ENCODE data around the gene CNOT3. TPM values are rescaled to one million over a fixed set of nuclear protein-coding genes. Genes with fewer than 3 reads are reported as not detected.

The CNOT3 gene
- polyA plus RNA-seq, 1 of the 3 experiments (the other 2 are of a cell fraction), result 14.2 TPM

GRCh38 chr19:54196536-54196935 lies 59.0 kb downstream of the CNOT3 start:
- POLR2A ChIA-PET, result no interaction called here
- H3K4me2 ChIP-seq, result no peak overlapping the region

GRCh38 chr19:54197121-54197520 lies 59.6 kb downstream of the CNOT3 start:
- no peak for TF ChIP-seq CHD2 (IDR thresholded peaks at IDR 0.05; ENCODE audit: low read length, partially characterized antibody)
- no peak for TF ChIP-seq EZH2phosphoT487 (IDR thresholded peaks at IDR 0.05; ENCODE audit: borderline replicate concordance, low read depth)
- no peak for TF ChIP-seq MEF2A (IDR thresholded peaks at IDR 0.05; ENCODE audit: borderline replicate concordance, low read depth)
- TF ChIP-seq TAF1 (IDR thresholded peaks at IDR 0.05; ENCODE audit: borderline replicate concordance, low read depth, low read length), result no peak
- peaks cover 12% of the 10 kb centered on the region for H4K20me1 ChIP-seq (ENCODE audit: insufficient read depth)
- no peak overlapping the region for H3K4me3 ChIP-seq (ENCODE audit: low read depth in 2 of 2, low read length in 1 of 2)
- no peak overlapping the region for H3K4me2 ChIP-seq
- ChIA-PET POLR2A (no interaction called here), CTCF (no interaction called here)
- no peaks in the 10 kb centered on the region for H3K9me3 ChIP-seq
- H3K79me2 ChIP-seq (ENCODE audit: insufficient read depth), result peaks cover 42% of the 10 kb centered on the region
- H3K27ac ChIP-seq (ENCODE audit: low read depth in 2 of 2, low read length in 1 of 2), result no peak overlapping the region
- H3K4me1 ChIP-seq (ENCODE audit: control insufficient read depth in 1 of 2, insufficient read depth in 2 of 2, low read depth in 1 of 2, low read length in 1 of 2), result peaks cover 7 to 12% of the 10 kb centered on the region in 2 experiments; a peak in 3 of 4 replicates
- 90% methylated on average over 3 of the region's 3 CpGs for WGBS (ENCODE audit: low lambda C conversion rate)
- H3K27me3 ChIP-seq (ENCODE audit: insufficient read depth), result no peaks in the 10 kb centered on the region
- peaks cover 16 to 33% of the 10 kb centered on the region in 2 experiments for H3K36me3 ChIP-seq (replicated peaks in 1 of 2; ENCODE audit: control insufficient read depth in 1 of 2, insufficient read depth in 2 of 2, low read length in 1 of 2)
- peaks cover 3% of the 10 kb centered on the region for H3F3A ChIP-seq (replicated peaks; ENCODE audit: insufficient read depth)
- no peak overlapping the region for H3K9ac ChIP-seq
- H3K9me2 ChIP-seq, result no peaks in the 10 kb centered on the region
- no peak for DNase-seq
- no peak overlapping the region for H2AFZ ChIP-seq (ENCODE audit: low read depth)

More at GRCh38 chr19:54196536-54196935, 59.0 kb downstream of the CNOT3 start:
- Histone ChIP-seq H3K9me3 (no peaks in the 10 kb centered on the region), H3K79me2 (ENCODE audit: insufficient read depth) (peaks cover 42% of the 10 kb centered on the region), H3K4me1 (ENCODE audit: control insufficient read depth in 1 of 2, insufficient read depth in 2 of 2, low read depth in 1 of 2, low read length in 1 of 2) (peaks cover 1 to 11% of the 10 kb centered on the region in 2 experiments; a peak in 2 of 4 replicates), H4K20me1 (ENCODE audit: insufficient read depth) (peaks cover 6% of the 10 kb centered on the region), H2AFZ (ENCODE audit: low read depth) (no peak overlapping the region), H3K4me3 (ENCODE audit: low read depth in 2 of 2, low read length in 1 of 2) (no peak overlapping the region), H3F3A (replicated peaks; ENCODE audit: insufficient read depth) (peaks cover 3% of the 10 kb centered on the region), H3K9ac (no peak overlapping the region), H3K27ac (ENCODE audit: low read depth in 2 of 2, low read length in 1 of 2) (no peak overlapping the region), H3K27me3 (ENCODE audit: insufficient read depth) (no peaks in the 10 kb centered on the region), H3K9me2 (no peaks in the 10 kb centered on the region), H3K36me3 (replicated peaks in 1 of 2; ENCODE audit: control insufficient read depth in 1 of 2, insufficient read depth in 2 of 2, low read length in 1 of 2) (peaks cover 10 to 27% of the 10 kb centered on the region in 2 experiments)
- 97% methylated on average over 7 of the region's 7 CpGs for WGBS (ENCODE audit: low lambda C conversion rate)
- TF ChIP-seq ELF1 (IDR thresholded peaks at IDR 0.05), result no peak
- no peak for TF ChIP-seq FOSL2 (IDR thresholded peaks at IDR 0.05; ENCODE audit: borderline replicate concordance, low read depth)
- TF ChIP-seq RAD21 (IDR thresholded peaks at IDR 0.05; ENCODE audit: low read length), result no peak
- no peak for TF ChIP-seq RFX5 (IDR thresholded peaks at IDR 0.05; ENCODE audit: low read length)
- no peak for TF ChIP-seq TEAD4 (IDR thresholded peaks at IDR 0.05; ENCODE audit: borderline replicate concordance, insufficient read depth)
- no peak for DNase-seq
- CTCF ChIA-PET, result no interaction called here

GRCh38 chr19:54199401-54199800 lies 61.8 kb downstream of the CNOT3 start:
- H3K79me2 ChIP-seq (ENCODE audit: insufficient read depth), result peaks cover 44% of the 10 kb centered on the region
- WGBS (ENCODE audit: low lambda C conversion rate), result 96% methylated on average over 16 of the region's 16 CpGs
- H3F3A ChIP-seq (replicated peaks; ENCODE audit: insufficient read depth), result peaks cover 20% of the 10 kb centered on the region
- H3K4me1 ChIP-seq (ENCODE audit: control insufficient read depth in 1 of 2, insufficient read depth in 2 of 2, low read depth in 1 of 2, low read length in 1 of 2), result peaks cover 25 to 30% of the 10 kb centered on the region in 2 experiments
- H3K27ac ChIP-seq (ENCODE audit: low read depth in 2 of 2, low read length in 1 of 2), result no peak overlapping the region
- CTCF ChIA-PET, result no interaction called here
- H3K9me3 ChIP-seq, result no peaks in the 10 kb centered on the region
- H3K36me3 ChIP-seq (replicated peaks in 1 of 2; ENCODE audit: control insufficient read depth in 1 of 2, insufficient read depth in 2 of 2, low read length in 1 of 2), result peaks cover 29 to 40% of the 10 kb centered on the region in 2 experiments
- POLR2A ChIA-PET, result interaction anchor here (3.4 to 4.8 kb wide), 2 partner anchors 9 to 11 kb away, joined by 27 to 50 read pairs; partner anchors contain the start of genes MBOAT7 and TSEN34
- peaks cover 34% of the 10 kb centered on the region for H4K20me1 ChIP-seq (ENCODE audit: insufficient read depth)
- no peak for TF ChIP-seq CHD2 (IDR thresholded peaks at IDR 0.05; ENCODE audit: low read length, partially characterized antibody)
- H3K27me3 ChIP-seq (ENCODE audit: insufficient read depth), result no peaks in the 10 kb centered on the region
- H3K9me2 ChIP-seq, result no peaks in the 10 kb centered on the region
- no peak overlapping the region for H2AFZ ChIP-seq (ENCODE audit: low read depth)
- H3K9ac ChIP-seq, result no peak overlapping the region
- no peak for DNase-seq
- no peak overlapping the region for H3K4me2 ChIP-seq
- no peak overlapping the region for H3K4me3 ChIP-seq (ENCODE audit: low read depth in 2 of 2, low read length in 1 of 2)
